ENCODE measurements around the gene PCGF3.

- no peak for TF ChIP-seq CTCF (conservative IDR thresholded peaks at IDR 0.05)
- no peak for TF ChIP-seq ZFX (IDR thresholded peaks at IDR 0.05)
Measured at GRCh38 chr4:814312-814850, 108.7 kb downstream of the PCGF3 start.
